NCI-H187 treated with DMSO at 0.1 percent for 48 hours (cell line): Measurements from ENCODE around the gene STAT3.
"Not testable (repeated sequence)": the region's sequence is repeated elsewhere in the genome, so short reads cannot be mapped to it uniquely, and the experiment has no call there.

Experiments
- DNase-seq: peaks from one replicate; lab custom pipeline; 2025; lab: John Stamatoyannopoulos, UW

Gene STAT3

GRCh38 chr17:42386777-42387657 is 1.2 kb downstream of the STAT3 start:
- no peak for DNase-seq

- DNase-seq = no peak
Observed at GRCh38 chr17:42381898-42382297, 6.3 kb downstream of the STAT3 start.

GRCh38 chr17:42380935-42381334 is 7.3 kb downstream of the STAT3 start:
- no peak for DNase-seq

GRCh38 chr17:42378959-42379594 is 9.2 kb downstream of the STAT3 start:
- no peak for DNase-seq

DNA sequence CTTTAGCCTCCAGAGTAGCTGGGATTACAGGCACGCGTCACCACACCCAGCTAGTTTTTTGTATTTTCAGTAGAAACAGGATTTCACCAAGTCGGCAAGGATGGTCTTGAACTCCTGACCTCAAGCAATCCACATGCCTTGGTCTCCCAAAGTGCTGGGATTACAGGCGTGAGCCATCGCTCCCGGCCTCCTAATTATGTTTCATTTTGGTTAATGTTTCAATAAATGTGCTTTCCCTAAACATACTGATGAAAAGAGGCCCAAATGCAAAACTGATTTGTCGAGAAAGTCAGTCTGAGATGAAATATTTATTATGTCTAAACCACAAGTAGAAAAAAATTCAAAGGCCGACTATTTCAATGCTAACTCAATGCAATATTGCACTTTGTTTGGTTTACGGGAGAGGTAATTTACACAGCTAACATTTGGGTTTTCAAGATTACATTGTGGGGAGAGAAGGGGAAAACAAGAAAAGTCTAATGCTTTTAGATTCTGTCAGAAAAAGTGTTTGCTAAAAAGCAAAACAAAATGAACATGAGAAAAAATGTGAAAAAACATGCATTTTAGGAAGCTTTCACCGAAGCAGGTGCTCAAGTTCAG is 9.8 kb downstream of the STAT3 start:
- DNase-seq = no peak

DNA sequence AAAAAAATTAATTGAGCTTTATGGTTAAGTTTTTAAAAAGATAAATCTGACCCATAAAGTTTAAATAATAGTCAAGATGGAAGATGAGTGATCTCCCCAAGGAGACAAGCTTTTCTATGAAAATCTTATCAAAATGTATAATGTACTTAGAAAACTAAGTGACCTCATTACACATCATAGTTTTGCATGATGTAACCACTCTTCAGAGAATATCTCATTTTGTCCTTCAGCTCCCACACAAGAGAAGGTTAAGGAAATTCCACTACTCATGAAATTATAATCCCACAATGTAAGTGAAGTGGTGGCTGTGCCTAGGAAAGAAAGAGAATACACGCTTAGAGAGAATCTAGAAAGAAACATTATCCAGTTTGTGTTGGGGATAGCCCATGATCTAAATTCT is 14.3 kb downstream of the STAT3 start:
- no peak for DNase-seq

DNA sequence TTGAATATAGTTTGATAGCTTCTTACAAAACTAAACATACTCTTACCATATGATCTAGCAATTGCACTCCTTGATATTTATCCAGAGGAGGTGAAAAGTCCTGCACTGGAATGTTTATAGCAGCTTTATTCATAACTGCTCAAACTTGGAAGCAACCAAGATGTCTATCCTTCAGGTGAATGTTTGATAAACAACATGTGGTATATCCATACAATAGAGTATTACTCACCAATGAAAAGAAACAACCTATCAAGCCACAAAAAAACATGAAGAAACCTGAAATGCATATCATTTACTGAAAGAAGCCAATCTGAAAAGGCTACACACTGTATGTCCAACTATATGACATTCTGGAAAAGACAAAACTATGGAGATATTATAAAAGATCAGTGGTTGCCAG is 16.1 kb downstream of the STAT3 start:
- no peak for DNase-seq

GRCh38 chr17:42368797-42369561 is 19.3 kb downstream of the STAT3 start:
- not testable (repeated sequence) for DNase-seq

GRCh38 chr17:42368310-42368709 is 19.9 kb downstream of the STAT3 start:
- not testable (repeated sequence) for DNase-seq

DNA sequence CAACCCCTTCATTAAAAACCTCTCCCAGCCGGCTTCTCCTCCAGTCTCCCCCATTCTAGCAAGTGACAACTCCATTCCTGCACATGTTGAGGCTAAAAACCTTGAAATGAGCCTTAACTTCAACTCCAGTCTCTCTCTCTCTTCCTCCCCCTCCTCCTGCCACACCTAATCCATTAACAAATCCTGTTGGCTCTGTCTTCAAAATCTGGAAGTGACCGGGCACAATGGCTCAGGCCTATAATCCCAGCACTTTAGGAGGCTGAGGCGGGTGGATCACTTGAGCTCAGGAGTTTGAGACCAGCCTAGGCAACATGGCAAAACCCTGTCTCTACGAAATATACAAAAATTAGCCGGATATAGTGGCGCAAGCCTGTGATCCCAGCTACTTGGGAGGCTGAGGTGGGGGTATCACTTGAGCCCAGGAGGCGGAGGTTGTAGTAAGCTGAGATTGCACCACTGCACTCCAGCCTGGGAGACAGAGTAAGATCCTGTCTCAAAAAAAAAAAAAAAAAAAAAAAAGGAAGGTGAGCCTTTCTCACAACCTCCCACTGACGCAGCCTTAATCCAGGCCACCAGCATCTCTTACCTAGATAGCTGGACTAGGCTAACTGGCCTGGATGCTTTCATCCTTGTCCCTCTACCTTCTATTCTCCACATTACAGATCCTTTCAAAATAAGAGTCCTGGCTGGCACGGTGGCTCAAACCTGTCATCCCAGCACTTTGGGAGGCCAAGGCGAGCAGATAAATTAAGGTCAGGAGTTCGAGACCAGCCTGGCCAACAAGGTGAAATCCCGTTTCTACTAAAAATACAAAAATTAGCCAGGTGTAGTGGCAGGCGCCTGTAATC is 21.8 kb downstream of the STAT3 start:
- DNase-seq = not testable (repeated sequence)

DNA sequence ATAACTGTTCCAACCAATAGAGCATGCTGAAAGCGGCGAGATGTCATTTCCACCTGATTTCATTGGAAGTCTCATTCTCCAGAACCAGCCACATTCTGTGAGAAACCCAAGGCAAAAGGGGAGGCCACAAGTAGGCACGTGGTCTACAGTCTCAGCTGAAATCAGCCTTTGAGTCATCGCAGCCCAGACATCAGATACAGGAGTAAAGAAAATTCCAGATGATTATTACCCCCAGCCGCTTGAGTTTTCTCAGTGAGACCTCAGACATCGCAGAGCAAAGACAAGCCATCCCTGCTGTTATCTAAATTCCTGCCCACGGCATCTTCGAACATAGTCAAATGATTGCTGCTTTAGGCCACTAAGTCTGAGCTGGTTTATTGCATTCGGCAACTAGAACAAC is 23.1 kb downstream of the STAT3 start:
- no peak for DNase-seq

GRCh38 chr17:42363767-42364585 is 24.3 kb downstream of the STAT3 start:
- DNase-seq = no peak

DNA sequence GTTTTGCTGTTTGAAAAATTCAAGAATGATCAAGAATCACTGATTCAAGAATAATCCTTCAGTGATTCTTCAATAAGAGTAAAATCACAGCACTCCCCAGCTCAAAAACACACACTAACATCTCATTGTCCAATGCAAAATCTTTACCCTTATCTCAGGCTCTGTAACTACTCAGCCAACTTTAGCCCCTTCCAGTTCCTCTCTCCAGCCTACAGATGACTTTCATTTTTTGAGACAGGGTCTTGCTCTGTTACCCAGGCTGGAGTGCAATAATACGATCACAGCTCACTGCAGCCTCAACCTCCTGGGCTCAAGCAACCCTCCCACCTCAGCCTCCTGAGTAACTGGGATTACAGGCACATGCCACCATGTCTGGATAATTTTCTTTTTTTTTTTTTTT is 25.0 kb downstream of the STAT3 start:
- DNase-seq = no peak

- no peak for DNase-seq
Observed at GRCh38 chr17:42362245-42362961, 25.8 kb downstream of the STAT3 start.

DNA sequence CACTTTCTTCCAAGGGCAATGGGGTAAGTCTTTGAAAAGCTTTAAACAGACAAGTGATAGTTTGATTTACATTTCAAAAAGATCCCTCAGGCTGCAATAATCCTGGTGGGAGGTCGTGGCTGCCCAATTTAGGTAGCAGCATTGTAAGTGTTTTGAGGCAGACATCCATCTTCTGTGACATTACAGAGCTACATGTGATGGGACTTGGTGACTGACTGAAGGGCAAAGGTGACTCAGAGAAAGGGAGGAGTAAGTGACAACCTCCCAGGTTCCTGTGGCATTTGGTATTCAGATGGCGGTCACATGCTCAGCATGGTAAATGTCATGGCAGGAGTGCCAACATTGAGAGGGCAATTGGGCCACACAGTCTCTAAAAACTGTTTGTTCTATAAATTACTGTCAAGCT is 26.5 kb downstream of the STAT3 start:
- no peak for DNase-seq

DNA sequence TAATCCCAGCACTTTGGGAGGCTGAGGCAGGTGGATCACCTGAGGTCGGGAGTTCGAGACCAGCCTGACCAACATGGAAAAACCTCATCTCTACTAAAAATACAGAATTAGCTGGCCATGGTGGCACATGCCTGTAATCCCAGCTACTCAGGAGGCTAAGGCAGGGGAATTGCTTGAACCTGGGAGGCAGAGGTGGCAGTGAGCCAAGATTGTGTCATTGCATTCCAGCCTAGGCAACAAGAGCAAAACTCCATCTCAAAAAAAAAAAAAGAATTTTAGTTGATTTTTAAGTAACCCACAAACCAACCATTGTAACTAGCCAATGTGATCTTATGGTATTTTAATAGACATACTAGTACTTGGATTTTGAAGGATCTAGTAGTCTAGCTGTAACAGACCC is 27.9 kb downstream of the STAT3 start:
- not testable (repeated sequence) for DNase-seq

DNA sequence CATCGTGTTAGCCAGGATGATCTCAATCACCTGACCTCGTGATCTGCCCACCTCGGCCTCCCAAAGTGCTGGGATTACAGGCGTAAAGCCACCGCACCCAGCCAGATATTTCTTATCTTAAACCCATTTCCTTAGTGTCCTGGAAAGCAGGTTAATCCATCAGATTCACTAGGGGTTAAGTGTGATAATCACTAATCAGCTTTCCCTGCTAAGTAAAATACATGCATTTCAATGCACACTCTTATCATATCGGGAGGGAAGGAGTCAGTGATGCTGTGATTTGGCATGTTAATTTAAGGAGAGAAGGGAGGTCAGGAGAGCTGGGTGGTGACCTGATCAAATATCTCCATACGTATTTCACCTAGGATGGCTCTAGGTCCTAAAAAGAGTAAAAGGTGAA is 29.1 kb downstream of the STAT3 start:
- DNase-seq = no peak

DNA sequence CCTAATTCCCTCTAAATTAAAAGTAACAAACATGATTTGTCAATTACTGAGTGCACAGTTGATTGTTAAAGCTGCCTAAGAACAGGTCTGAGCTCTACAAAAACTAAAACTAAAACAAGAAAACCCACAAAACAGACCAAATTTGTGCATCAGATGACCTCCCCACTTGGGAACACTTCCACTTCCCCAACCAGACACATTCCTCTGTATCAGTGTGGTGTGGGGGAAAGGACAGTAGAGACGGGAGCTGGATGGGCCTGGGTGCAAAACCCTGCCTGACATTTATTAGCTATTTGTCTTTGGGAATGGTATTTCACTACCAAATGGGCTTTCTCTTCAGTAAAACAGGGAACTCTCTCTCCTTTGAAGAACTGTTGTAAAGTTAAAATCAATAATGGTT is 29.8 kb downstream of the STAT3 start:
- DNase-seq = no peak

DNA sequence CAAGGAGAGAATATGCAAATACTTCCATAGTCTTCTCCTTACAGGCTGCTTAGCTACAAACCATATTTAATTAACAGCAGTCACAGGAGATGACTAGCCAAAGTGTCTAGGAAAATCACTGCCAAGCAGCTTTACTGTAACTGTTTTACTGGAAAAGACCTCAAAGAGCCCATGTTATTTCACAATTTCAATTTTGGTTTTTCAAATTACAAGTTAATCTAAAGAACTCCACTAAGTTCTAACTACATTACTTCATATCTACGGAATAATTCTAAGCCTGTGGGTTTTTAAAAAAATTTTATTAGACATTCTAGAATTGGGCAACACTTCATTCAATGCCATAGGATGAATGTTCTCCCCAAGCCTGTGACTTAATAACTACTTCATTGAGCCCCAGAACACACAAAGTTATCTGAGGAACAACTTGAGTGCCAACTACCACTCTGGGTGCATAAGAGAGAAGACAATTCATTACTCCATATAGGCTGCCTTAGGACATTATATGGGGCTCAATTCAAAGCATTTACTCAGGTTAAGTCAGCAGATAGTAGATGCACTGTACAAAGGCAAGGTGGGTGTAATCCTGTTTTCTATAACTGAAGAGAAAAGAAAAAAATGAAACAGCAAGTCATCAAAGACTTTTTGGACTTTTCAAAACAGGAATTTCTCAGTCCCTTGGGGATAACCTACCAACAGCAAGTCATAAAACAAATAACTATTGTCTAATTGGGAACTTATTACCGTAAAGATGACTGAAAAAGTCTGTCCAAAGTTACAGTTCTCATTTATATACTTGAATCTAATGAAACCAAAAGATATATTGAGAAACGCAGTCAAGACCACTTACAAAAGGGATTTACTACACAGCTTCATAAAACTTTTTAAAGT is 33.0 kb downstream of the STAT3 start:
- DNase-seq = no peak
